Lower lobe of right lung (tissue), 2 donors: Measurements from ENCODE around the gene COMMD4. TPM values are rescaled to one million over a fixed set of nuclear protein-coding genes. Genes with fewer than 3 reads are reported as not detected.
"Not testable (repeated sequence)": the region's sequence is repeated elsewhere in the genome, so short reads cannot be mapped to it uniquely, and the experiment has no call there.

ENCODE experiments used
- ATAC-seq, 2 donors: fragments of 200-7000 bp; cut with Tn5 transposase; one replicate each; pipeline ENCODE4 v1.9.1; 2020 to 2022; ENCODE audit warnings: mild to moderate bottlenecking in 2 of 2, moderate library complexity in 2 of 2
- DNase-seq: peaks from one replicate; pipeline ENCODE4 v3.0.0-alpha.2; 2020
- H3K27ac ChIP-seq: fragments of 200-600 bp; one replicate; pipeline ENCODE4 v1.8.0; 2022
- H3K27me3 ChIP-seq: fragments of 200-600 bp; one replicate; pipeline ENCODE4 v1.8.0; 2022; ENCODE audit warnings: low read depth
- H3K36me3 ChIP-seq: fragments of 200-600 bp; one replicate; pipeline ENCODE4 v1.8.0; 2022; ENCODE audit warnings: mild to moderate bottlenecking
- H3K4me1 ChIP-seq: fragments of 200-600 bp; one replicate; pipeline ENCODE4 v1.8.0; 2022
- H3K4me3 ChIP-seq: fragments of 200-600 bp; one replicate; pipeline ENCODE4 v1.8.0; 2022; ENCODE audit warnings: mild to moderate bottlenecking
- H3K9me3 ChIP-seq: fragments of 200-600 bp; one replicate; pipeline ENCODE4 v1.8.0; 2022
- intact Hi-C: fragments of 100-400 bp; cut with DNase I; formaldehyde crosslinking; loops from one replicate; pipeline ENCODE4 v1.11.0; 2022
- total RNA-seq: library from RNA; stranded (reverse); fragmentation: NEBNext Ultra II Directional; extraction: Animal tissue kit (Norgen Biotek cat#: 25700); gene quantifications from one replicate; pipeline ENCODE4 v1.2.1, GENCODE V29; 2021
- TF ChIP-seq, protein P1 (sequence below): fragments of 200-600 bp; IDR thresholded peaks from one replicate; pipeline ENCODE4 v1.8.0; 2022; ENCODE audit warnings: antibody characterized with exemption, mild to moderate bottlenecking
- donor health status: DM: no; HTN: yes; CAD: no; lungs with severe emphysema.

Gene COMMD4
- total RNA-seq, 1 donor from 2014 or later, result 59.0 TPM

DNA sequence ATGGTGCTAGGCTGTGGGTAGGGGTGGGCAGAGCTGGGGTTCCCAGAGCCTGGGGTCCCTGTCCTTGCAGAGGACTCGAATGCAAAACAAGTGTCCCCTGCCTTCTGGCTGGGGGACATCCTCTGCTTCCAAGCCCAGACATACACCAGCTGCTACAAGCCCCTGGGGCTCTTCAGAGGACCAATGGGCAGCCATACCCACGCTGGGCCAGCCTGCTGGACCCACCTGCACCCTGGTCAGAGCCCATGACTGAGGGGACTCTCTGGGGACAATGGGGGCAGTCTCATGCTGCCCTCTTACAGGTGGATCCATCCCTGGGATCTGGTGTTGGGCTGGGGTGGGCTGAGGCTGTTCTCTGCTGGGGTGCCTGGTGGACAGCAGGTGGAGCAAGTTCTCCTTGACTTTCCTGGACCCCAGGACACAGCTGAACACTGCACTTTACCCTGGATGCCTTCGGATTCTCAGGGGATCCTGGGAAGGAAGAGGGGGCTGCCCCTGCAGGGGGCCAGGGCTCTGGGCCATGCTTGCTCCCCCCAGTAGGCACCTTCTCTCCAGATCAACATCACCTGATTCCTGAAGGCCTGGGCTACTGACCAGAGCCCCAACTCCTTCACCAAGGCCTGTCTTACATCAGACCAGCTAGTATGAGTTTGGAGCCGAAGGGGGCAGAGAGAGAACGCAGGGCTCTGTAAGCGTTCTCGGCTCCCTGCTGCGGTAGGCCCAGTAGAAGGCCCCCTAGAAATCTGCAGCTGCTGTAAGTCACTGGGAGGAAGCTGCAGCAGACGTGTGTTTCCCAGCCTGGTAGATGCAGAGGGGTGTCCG, 7.2 kb upstream of the COMMD4 start:
- H3K4me3 ChIP-seq, result no peak overlapping the region
- TF ChIP-seq, protein P1, sequence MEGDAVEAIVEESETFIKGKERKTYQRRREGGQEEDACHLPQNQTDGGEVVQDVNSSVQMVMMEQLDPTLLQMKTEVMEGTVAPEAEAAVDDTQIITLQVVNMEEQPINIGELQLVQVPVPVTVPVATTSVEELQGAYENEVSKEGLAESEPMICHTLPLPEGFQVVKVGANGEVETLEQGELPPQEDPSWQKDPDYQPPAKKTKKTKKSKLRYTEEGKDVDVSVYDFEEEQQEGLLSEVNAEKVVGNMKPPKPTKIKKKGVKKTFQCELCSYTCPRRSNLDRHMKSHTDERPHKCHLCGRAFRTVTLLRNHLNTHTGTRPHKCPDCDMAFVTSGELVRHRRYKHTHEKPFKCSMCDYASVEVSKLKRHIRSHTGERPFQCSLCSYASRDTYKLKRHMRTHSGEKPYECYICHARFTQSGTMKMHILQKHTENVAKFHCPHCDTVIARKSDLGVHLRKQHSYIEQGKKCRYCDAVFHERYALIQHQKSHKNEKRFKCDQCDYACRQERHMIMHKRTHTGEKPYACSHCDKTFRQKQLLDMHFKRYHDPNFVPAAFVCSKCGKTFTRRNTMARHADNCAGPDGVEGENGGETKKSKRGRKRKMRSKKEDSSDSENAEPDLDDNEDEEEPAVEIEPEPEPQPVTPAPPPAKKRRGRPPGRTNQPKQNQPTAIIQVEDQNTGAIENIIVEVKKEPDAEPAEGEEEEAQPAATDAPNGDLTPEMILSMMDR, result no peak
- H3K27me3 ChIP-seq, result no peaks in the 10 kb centered on the region
- no peaks in the 10 kb centered on the region for H3K9me3 ChIP-seq
- H3K4me1 ChIP-seq, result no peaks in the 10 kb centered on the region
- no peaks in the 10 kb centered on the region for H3K36me3 ChIP-seq
- DNase-seq (no peak), ATAC-seq (no peak)
- intact Hi-C loops, result no loop called here
- no peak overlapping the region for H3K27ac ChIP-seq

DNA sequence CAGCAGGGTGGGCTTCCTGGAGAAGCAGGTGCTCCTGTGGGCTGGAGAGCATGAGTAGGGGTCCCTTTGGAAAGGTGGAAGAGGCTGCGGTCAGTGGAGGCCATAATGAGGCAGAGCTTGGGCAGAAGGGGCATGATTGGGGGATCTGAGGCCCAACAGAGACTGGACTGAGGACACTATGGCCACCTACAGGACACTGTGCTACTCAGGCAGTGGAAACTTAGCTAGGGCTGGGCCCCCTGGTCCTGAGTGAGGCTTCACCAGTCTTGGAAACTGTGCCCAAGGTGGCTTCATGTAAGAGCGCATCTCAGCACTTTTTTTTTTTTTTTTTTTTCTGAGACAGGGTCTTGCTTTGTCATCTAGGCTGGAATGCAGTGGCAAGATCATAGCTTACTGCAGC, 6.3 kb upstream of the COMMD4 start:
- H3K4me1 ChIP-seq, result no peaks in the 10 kb centered on the region
- TF ChIP-seq, protein P1, result no peak
- H3K4me3 ChIP-seq, result no peak overlapping the region
- H3K9me3 ChIP-seq, result no peaks in the 10 kb centered on the region
- intact Hi-C loops, result no loop called here
- no peaks in the 10 kb centered on the region for H3K27me3 ChIP-seq
- DNase-seq (no peak), ATAC-seq (no peak)
- no peak overlapping the region for H3K27ac ChIP-seq
- no peaks in the 10 kb centered on the region for H3K36me3 ChIP-seq

DNA sequence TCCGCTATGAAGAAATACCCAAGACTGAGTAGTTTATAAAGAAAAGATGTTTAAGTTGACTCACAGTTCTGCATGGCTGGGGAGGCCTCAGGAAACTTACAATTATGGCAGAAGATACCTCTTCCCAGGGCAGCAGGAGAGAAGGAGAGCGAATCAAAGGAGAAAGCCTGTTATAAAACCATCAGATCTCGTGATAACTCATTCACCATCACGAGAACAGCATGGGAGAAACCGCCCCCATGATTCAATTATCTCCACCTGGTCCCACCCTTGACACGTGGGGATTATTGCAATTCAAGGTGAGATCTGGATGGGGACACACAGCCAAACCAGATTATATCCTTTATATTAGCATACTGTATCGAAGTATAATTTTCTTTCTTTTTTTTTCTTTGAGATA, 3.8 kb upstream of the COMMD4 start:
- H3K36me3 ChIP-seq, ATAC-seq, H3K27ac ChIP-seq, H3K4me3 ChIP-seq, intact Hi-C loops, H3K9me3 ChIP-seq, DNase-seq, H3K27me3 ChIP-seq, H3K4me1 ChIP-seq: not testable (repeated sequence)

DNA sequence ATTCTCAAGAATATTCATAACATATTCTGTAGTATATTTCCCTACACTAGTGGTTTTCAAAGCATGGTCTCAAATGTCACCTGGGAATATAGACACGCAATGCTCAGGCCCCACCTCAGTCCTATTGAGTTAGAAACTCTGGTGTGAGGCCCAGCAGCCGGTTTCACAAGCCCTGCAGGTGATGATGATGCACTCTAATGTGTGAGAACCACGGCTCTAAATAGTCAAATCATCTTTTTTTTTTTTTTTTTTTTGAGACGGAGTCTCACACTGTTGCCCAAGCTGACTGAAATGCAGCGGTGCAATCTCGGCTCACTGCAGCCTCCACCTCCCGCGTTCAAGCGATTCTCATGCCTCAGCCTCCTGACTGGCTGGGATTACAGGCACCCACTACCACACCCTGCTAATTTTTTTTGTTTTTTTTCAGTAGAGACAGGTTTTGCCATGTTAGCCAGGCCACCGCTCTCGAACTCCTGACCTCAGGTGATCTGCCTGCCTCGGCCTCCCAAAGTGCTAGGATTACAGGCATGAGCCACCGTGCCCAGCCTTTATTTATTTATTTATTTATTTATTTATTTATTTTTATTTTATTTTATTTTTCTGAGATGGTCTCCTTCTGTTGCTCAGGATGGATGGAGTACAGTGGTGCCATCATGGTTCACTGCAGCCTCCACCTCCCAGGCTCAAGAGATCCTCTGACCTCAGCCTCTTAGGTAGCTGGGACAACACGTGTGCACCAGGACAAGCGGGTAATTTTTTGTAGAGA, 2.0 kb upstream of the COMMD4 start:
- ATAC-seq, intact Hi-C loops, H3K4me3 ChIP-seq, DNase-seq, H3K27ac ChIP-seq, H3K4me1 ChIP-seq, H3K9me3 ChIP-seq, H3K36me3 ChIP-seq, H3K27me3 ChIP-seq: not testable (repeated sequence)

DNA sequence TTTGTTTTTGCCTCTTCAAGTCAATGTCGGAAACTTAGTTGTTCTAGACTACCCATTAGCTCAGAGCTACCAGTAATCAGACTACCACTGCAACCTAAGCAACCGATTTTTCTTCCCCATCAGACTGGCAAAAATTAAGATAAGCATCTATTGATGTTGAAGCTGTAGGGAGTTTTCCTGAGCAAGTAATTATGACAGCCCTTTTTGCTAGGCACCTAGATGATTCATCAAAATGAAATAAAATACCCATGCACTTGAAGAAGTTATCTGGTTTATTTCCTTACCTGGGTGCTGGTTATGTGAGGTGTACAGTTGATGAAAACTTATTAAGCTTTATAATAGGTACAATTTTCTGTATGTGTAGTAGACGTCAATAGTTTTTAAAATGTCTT, 554 bp upstream of the COMMD4 start:
- TF ChIP-seq, protein P1, result no peak
- Histone ChIP-seq H3K27ac (peak overlapping the region; percentile 79), H3K4me3 (peak overlapping the region; percentile 93), H3K9me3 (no peaks in the 10 kb centered on the region), H3K27me3 (no peaks in the 10 kb centered on the region), H3K36me3 (peaks cover 12% of the 10 kb centered on the region), H3K4me1 (peaks cover 9% of the 10 kb centered on the region)
- intact Hi-C loops, result no loop called here
- ATAC-seq (no peak), DNase-seq (no peak)

DNA sequence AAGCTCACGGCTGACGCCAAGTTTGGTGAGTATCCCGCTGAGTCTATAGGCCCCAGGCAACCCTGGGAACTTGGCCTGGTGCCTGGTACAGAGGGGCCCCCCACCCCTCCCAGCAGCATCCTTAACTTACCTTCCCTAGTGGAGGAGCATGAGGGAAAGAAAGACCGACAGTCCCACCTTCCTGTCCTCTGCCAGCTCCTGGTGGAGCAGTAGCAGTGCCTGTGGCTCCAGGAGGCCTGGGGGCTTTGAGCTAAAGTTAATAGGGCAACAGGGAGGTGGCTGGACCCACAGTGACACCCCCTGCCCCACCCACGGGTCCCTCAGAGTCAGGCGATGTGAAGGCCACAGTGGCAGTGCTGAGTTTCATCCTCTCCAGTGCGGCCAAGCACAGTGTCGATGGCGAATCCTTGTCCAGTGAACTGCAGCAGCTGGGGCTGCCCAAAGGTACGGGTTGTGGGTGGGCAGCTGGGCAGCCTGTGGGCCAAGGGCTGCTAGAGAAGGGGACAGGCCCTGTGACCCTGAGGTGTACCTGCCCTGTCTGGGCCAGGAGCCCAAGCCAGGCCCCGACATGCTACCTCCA, 2.9 kb downstream of the COMMD4 start:
- ATAC-seq (no peak), DNase-seq (no peak)
- Histone ChIP-seq H3K27me3 (no peaks in the 10 kb centered on the region), H3K4me1 (peaks cover 12% of the 10 kb centered on the region), H3K27ac (no peak overlapping the region), H3K9me3 (no peaks in the 10 kb centered on the region), H3K4me3 (no peak overlapping the region), H3K36me3 (peaks cover 22% of the 10 kb centered on the region)
- intact Hi-C loops, result no loop called here
- TF ChIP-seq, protein P1, result no peak
